ENCODE results near the gene ROPN1L. TPM values are rescaled to one million over a fixed set of nuclear protein-coding genes. Genes with fewer than 3 reads are reported as not detected.
A peak's percentile ranks its signal among the peaks of the same experiment; 100 is the strongest.

ROPN1L gene
- total RNA-seq, 1 experiment from 2014 or later = 0.24 TPM

DNA sequence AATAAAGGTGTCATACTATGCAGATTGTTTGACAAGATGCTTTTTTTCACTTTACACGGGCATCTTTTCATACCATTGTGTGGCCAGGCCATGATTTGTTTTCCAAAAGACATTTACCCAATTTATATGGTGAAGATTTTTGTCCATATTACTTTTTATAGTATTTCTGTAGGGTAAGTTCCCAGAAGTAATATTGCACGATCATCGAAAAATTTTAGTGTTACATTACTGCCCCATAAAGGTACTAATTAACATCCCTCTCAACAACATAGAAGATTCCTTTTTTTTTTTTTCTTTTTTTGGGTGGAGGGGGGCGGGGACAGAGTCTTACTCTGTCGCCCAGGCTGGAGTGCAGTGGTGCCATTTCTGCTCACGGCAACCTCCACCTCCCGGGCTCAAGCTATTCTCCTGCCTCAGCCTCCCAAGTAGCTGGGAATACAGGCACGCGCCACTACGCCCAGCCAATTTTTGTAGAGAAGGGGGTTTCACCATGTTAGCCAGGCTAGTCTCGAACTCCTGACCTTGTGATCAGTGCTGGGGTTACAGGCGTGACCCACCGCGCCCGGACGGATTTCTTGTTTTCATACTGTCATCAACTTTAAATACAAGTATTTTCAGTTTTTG, 1.2 kb upstream of the ROPN1L start:
- peak overlapping the region; percentile 56 for H3K4me3 ChIP-seq (ENCODE audit: low read depth, low read length, poor library complexity, severe bottlenecking)
- ChIA-PET POLR2A (ENCODE audit: low non-redundant PET) (no interaction called here), CTCF (interaction anchor here (0.6 kb wide), 1 partner anchor 156 kb away, joined by 3 read pairs; no protein-coding TSS in a partner anchor)
- peaks cover 4% of the 10 kb centered on the region for H3K27me3 ChIP-seq (replicated peaks; ENCODE audit: insufficient read depth, low read depth, low read length, poor library complexity)
- peaks cover 5% of the 10 kb centered on the region for H3K36me3 ChIP-seq (ENCODE audit: insufficient read depth, low read length, poor library complexity, severe bottlenecking)
- intact Hi-C loops (cut with micrococcal nuclease; ENCODE audit: unreplicated experiment) = no loop called here
- no TSS peak for BruUV-seq (replicated peaks)
- TF ChIP-seq EZH2 (IDR thresholded peaks at IDR 0.05; ENCODE audit: borderline replicate concordance, low read depth, low read length, poor library complexity, severe bottlenecking) = no peak
- TF ChIP-seq, protein P1, sequence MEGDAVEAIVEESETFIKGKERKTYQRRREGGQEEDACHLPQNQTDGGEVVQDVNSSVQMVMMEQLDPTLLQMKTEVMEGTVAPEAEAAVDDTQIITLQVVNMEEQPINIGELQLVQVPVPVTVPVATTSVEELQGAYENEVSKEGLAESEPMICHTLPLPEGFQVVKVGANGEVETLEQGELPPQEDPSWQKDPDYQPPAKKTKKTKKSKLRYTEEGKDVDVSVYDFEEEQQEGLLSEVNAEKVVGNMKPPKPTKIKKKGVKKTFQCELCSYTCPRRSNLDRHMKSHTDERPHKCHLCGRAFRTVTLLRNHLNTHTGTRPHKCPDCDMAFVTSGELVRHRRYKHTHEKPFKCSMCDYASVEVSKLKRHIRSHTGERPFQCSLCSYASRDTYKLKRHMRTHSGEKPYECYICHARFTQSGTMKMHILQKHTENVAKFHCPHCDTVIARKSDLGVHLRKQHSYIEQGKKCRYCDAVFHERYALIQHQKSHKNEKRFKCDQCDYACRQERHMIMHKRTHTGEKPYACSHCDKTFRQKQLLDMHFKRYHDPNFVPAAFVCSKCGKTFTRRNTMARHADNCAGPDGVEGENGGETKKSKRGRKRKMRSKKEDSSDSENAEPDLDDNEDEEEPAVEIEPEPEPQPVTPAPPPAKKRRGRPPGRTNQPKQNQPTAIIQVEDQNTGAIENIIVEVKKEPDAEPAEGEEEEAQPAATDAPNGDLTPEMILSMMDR (conservative IDR thresholded peaks at IDR 0.05; ENCODE audit: low read depth, low read length) = no peak
- H3K4me1 ChIP-seq (ENCODE audit: insufficient read depth, low read length, poor library complexity, severe bottlenecking) = peaks cover 6% of the 10 kb centered on the region
- H3K27ac ChIP-seq (ENCODE audit: low read depth, low read length, poor library complexity, severe bottlenecking) = no peak overlapping the region
- H3K9me3 ChIP-seq (ENCODE audit: low read depth, low read length, poor library complexity, severe bottlenecking) = no peaks in the 10 kb centered on the region
- no peak for DNase-seq (ENCODE audit: low spot score)

DNA sequence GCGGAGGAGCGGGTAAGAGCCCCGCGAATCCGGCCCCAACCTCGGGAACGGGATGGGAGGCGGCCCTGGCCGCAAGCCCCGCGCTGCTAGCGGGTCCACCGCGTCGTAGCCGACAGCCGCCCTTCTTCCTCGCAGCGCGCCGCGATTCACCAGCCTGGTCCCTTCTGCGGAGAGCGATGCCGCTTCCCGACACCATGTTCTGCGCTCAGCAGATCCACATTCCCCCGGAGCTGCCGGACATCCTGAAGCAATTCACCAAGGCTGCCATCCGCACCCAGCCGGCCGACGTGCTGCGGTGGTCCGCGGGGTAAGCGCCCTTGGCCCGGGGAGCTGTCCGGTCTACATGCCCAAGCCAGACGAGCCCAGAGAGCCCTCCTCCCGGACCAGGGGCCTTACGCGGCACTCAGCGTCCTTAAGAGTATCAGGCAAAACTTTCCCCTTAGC, 335 bp downstream of the ROPN1L start:
- Histone ChIP-seq H3K27me3 (replicated peaks; ENCODE audit: insufficient read depth, low read depth, low read length, poor library complexity) (peaks cover 4% of the 10 kb centered on the region), H3K9me3 (ENCODE audit: low read depth, low read length, poor library complexity, severe bottlenecking) (no peaks in the 10 kb centered on the region), H3K36me3 (ENCODE audit: insufficient read depth, low read length, poor library complexity, severe bottlenecking) (no peaks in the 10 kb centered on the region), H3K27ac (ENCODE audit: low read depth, low read length, poor library complexity, severe bottlenecking) (no peak overlapping the region), H3K4me3 (ENCODE audit: low read depth, low read length, poor library complexity, severe bottlenecking) (peak overlapping the region; percentile 56), H3K4me1 (ENCODE audit: insufficient read depth, low read length, poor library complexity, severe bottlenecking) (peaks cover 6% of the 10 kb centered on the region)
- TF ChIP-seq, protein P1 (conservative IDR thresholded peaks at IDR 0.05; ENCODE audit: low read depth, low read length) = no peak
- no peak for TF ChIP-seq EZH2 (IDR thresholded peaks at IDR 0.05; ENCODE audit: borderline replicate concordance, low read depth, low read length, poor library complexity, severe bottlenecking)
- intact Hi-C loops (cut with micrococcal nuclease; ENCODE audit: unreplicated experiment) = no loop called here
- ChIA-PET POLR2A (ENCODE audit: low non-redundant PET) (no interaction called here), CTCF (no interaction called here)
- BruUV-seq (replicated peaks) = no TSS peak
- no peak for DNase-seq (ENCODE audit: low spot score)

DNA sequence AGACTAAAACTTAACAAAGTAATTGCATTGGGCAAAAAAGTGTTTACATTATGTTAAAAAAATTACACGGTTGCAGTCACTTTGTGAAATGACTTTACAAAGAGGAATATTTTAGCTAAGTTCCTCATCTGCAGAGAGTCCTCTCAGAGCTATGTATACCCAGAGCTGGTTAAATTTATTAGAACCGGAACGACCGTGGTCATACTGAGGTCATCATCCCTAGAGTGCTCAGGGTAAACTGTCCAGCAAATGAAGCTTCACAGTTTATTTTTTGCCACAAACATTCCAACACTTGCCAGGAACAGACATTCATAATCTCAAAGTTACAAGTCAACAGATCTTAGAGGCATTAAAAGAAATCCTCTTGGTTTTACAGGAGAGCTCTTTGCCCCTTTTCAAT, 897 bp downstream of the ROPN1L start:
- no peak for DNase-seq (ENCODE audit: low spot score)
- CTCF ChIA-PET = no interaction called here
- no peaks in the 10 kb centered on the region for H3K9me3 ChIP-seq (ENCODE audit: low read depth, low read length, poor library complexity, severe bottlenecking)
- POLR2A ChIA-PET (ENCODE audit: low non-redundant PET) = no interaction called here
- intact Hi-C loops (cut with micrococcal nuclease; ENCODE audit: unreplicated experiment) = no loop called here
- H3K36me3 ChIP-seq (ENCODE audit: insufficient read depth, low read length, poor library complexity, severe bottlenecking) = no peaks in the 10 kb centered on the region
- peaks cover 4% of the 10 kb centered on the region for H3K27me3 ChIP-seq (replicated peaks; ENCODE audit: insufficient read depth, low read depth, low read length, poor library complexity)
- H3K27ac ChIP-seq (ENCODE audit: low read depth, low read length, poor library complexity, severe bottlenecking) = no peak overlapping the region
- peaks cover 6% of the 10 kb centered on the region for H3K4me1 ChIP-seq (ENCODE audit: insufficient read depth, low read length, poor library complexity, severe bottlenecking)
- TF ChIP-seq, protein P1 (conservative IDR thresholded peaks at IDR 0.05; ENCODE audit: low read depth, low read length) = no peak
- TF ChIP-seq EZH2 (IDR thresholded peaks at IDR 0.05; ENCODE audit: borderline replicate concordance, low read depth, low read length, poor library complexity, severe bottlenecking) = no peak
- H3K4me3 ChIP-seq (ENCODE audit: low read depth, low read length, poor library complexity, severe bottlenecking) = no peak overlapping the region
- BruUV-seq (replicated peaks) = no TSS peak

Data from A673 (cell line).